ENCODE results near the gene SOAT2. TPM values are rescaled to one million over a fixed set of nuclear protein-coding genes. Genes with fewer than 3 reads are reported as not detected.

Gene SOAT2
- total and polyA plus RNA-seq, 2 of the 4 experiments (the other 2 are of a cell fraction): 0.18 to 0.39 TPM

DNA sequence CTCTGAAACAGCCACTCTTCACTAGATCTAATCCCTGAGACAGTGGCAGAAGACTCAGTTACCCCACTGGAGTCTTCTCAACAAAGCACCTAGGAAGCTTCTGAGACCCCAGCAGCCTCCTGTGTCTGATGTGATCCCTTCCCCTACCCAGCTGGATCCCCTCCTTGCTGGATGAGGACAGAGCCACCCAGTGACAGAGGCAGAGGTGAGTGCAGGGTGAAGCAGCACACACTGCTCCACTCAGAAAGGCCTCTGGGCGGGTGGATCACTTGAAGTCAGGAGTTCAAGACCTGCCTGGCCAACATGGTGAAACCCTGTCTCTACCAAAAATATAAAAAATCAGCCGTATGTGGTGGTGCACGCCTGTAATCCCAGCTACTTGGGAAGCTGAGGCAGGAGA, 26.8 kb upstream of the SOAT2 start:
- H3K56ac ChIP-seq (ENCODE audit: extremely low read depth, insufficient read depth, low read length): no peak overlapping the region
- H4K20me1 ChIP-seq (ENCODE audit: insufficient read depth, low read length): no peaks in the 10 kb centered on the region
- no peak overlapping the region for H2AFZ ChIP-seq (replicated peaks; ENCODE audit: low read length, poor library complexity)
- no peak overlapping the region for H3K18ac ChIP-seq (ENCODE audit: low read depth, low read length)
- WGBS, 2 experiments (ENCODE audit: extremely low coverage in 2 of 2, insufficient read length in 1 of 2): 92% methylated on average over 2 of the region's 3 CpGs; no CpG with 5 or more reads in 1 of the 2 experiments
- H3K23ac ChIP-seq (ENCODE audit: low read depth, low read length): no peak overlapping the region
- no peaks in the 10 kb centered on the region for H3K27me3 ChIP-seq (ENCODE audit: control insufficient read depth, insufficient read depth, low read length)
- no peak for TF ChIP-seq CEBPB (IDR thresholded peaks at IDR 0.05; ENCODE audit: low read depth, low read length)
- no peak for TF ChIP-seq MAZ (IDR thresholded peaks at IDR 0.05; ENCODE audit: borderline replicate concordance, low read depth, low read length)
- TF ChIP-seq MAFK (IDR thresholded peaks at IDR 0.05; ENCODE audit: low read depth, low read length): no peak
- no peak for TF ChIP-seq POLR2A (IDR thresholded peaks at IDR 0.05; ENCODE audit: low read depth, low read length)
- TF ChIP-seq, protein P1, sequence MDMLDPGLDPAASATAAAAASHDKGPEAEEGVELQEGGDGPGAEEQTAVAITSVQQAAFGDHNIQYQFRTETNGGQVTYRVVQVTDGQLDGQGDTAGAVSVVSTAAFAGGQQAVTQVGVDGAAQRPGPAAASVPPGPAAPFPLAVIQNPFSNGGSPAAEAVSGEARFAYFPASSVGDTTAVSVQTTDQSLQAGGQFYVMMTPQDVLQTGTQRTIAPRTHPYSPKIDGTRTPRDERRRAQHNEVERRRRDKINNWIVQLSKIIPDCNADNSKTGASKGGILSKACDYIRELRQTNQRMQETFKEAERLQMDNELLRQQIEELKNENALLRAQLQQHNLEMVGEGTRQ (IDR thresholded peaks at IDR 0.05; ENCODE audit: low read depth, low read length): no peak
- no peak for TF ChIP-seq RAD21 (IDR thresholded peaks at IDR 0.05; ENCODE audit: low read length)
- no peak for TF ChIP-seq CHD1 (IDR thresholded peaks at IDR 0.05; ENCODE audit: low read depth, low read length)
- TF ChIP-seq NFE2L2 (IDR thresholded peaks at IDR 0.05; ENCODE audit: low read depth, low read length): no peak
- TF ChIP-seq BHLHE40 (IDR thresholded peaks at IDR 0.05; ENCODE audit: low read depth, low read length): no peak
- TF ChIP-seq RFX5 (IDR thresholded peaks at IDR 0.05; ENCODE audit: low read depth, low read length): no peak
- no peak for TF ChIP-seq SMC3 (IDR thresholded peaks at IDR 0.05; ENCODE audit: low read depth, low read length)
- TF ChIP-seq MXI1 (IDR thresholded peaks at IDR 0.05; ENCODE audit: borderline replicate concordance, low read depth, low read length): no peak
- TF ChIP-seq FOS (IDR thresholded peaks at IDR 0.05; ENCODE audit: low read depth, low read length): no peak
- no peak overlapping the region for H2BK5ac ChIP-seq (ENCODE audit: low read depth, low read length, poor library complexity, severe bottlenecking)
- H3K4me1 ChIP-seq (ENCODE audit: control insufficient read depth, insufficient read depth, low read length): peaks cover 19% of the 10 kb centered on the region
- H3K4me2 ChIP-seq (ENCODE audit: low read depth, low read length): no peak overlapping the region
- no peak for ATAC-seq (ENCODE audit: low read depth)
- H2BK15ac ChIP-seq (ENCODE audit: low read depth, low read length): no peak overlapping the region
- H3K14ac ChIP-seq (replicated peaks; ENCODE audit: low read depth, low read length): no peak overlapping the region
- BruUV-seq (replicated peaks): no TSS peak
- H4K5ac ChIP-seq (ENCODE audit: low read depth, low read length): no peak overlapping the region
- no peak overlapping the region for H2BK20ac ChIP-seq (ENCODE audit: low read depth, low read length)
- no peaks in the 10 kb centered on the region for H3K9me3 ChIP-seq (ENCODE audit: control insufficient read depth, insufficient read depth, low read length)
- dilution Hi-C loops (cut with HindIII; ENCODE audit: low sequenced_read_pairs, unreplicated experiment): no loop called here
- H3K36me3 ChIP-seq (ENCODE audit: control insufficient read depth, insufficient read depth, low read length): peaks cover 29% of the 10 kb centered on the region
- H4K8ac ChIP-seq (ENCODE audit: low read depth in 2 of 2, low read length in 2 of 2): no peak overlapping the region
- in situ Hi-C loops (cut with MboI; ENCODE audit: low sequenced_read_pairs): no loop called here
- H3K4ac ChIP-seq (ENCODE audit: low read depth, low read length): no peak overlapping the region
- ChIA-PET POLR2A (ENCODE audit: unreplicated experiment) (no interaction called here), CTCF (interaction anchor here (0.8 to 1.8 kb wide), 2 partner anchors 11 to 17 kb away, joined by 4 to 5 read pairs; no protein-coding TSS in a partner anchor)
- no peak overlapping the region for H4K91ac ChIP-seq (ENCODE audit: insufficient read depth, low read depth, low read length)
- H2AK9ac ChIP-seq (replicated peaks; ENCODE audit: low read depth, low read length, poor library complexity): no peak overlapping the region
- H3K9ac ChIP-seq (ENCODE audit: low read depth, low read length): no peak overlapping the region
- intact Hi-C loops (cut with micrococcal nuclease): no loop called here
- H3K27ac ChIP-seq (ENCODE audit: insufficient read depth, low read length): no peak overlapping the region
- H2BK120ac ChIP-seq (ENCODE audit: low read depth, low read length): no peak overlapping the region
- no peak overlapping the region for H2AK5ac ChIP-seq (ENCODE audit: low read depth, low read length)
- H3K79me1 ChIP-seq (ENCODE audit: low read depth in 1 of 2, low read length in 2 of 2): peaks cover 27 to 57% of the 10 kb centered on the region in 2 experiments
- DNase-seq: no peak
- no peak overlapping the region for H3K4me3 ChIP-seq (ENCODE audit: insufficient read depth, low read depth, low read length)
- peaks cover 14% of the 10 kb centered on the region for H3K9me1 ChIP-seq (ENCODE audit: insufficient read depth, low read length)
